Coronary artery (tissue), 2 donors: ENCODE results near the gene PYM1.
A peak's percentile ranks its signal among the peaks of the same experiment; 100 is the strongest.

Source experiments
- DNase-seq: peaks from one replicate; pipeline ENCODE4 v3.0.0-alpha.2; 2017; ENCODE audit warnings: low spot score
- H3K27ac ChIP-seq, 2 donors: fragments of 200-600 bp; sonication (generic); one replicate each; pipeline ENCODE4 v1.5.1; 2016 to 2019
- H3K4me3 ChIP-seq: fragments of 200-600 bp; sonication (generic); 2 replicates; pipeline ENCODE4 v1.5.1; 2016; ENCODE audit warnings: mild to moderate bottlenecking, moderate library complexity
- CTCF ChIP-seq: fragments of 200-600 bp; sonication (generic); IDR thresholded peaks from one replicate; pipeline ENCODE4 v1.5.1; 2019; ENCODE audit warnings: antibody characterized with exemption

PYM1 gene

GRCh38 chr12:55970775-55971174 is 43.1 kb upstream of the PYM1 start:
- no peak for TF ChIP-seq CTCF
- H3K27ac ChIP-seq = no peak overlapping the region
- no peak for DNase-seq
- no peak overlapping the region for H3K4me3 ChIP-seq

GRCh38 chr12:55969356-55969755 is 41.7 kb upstream of the PYM1 start:
- TF ChIP-seq CTCF = no peak
- H3K4me3 ChIP-seq = no peak overlapping the region
- no peak overlapping the region for H3K27ac ChIP-seq
- no peak for DNase-seq

- no peak for TF ChIP-seq CTCF
- DNase-seq = peak; percentile 95
- Histone ChIP-seq H3K27ac (peak within 1 kb of the TSS; percentile 75 to 86), H3K4me3 (peak within 1 kb of the TSS; percentile 87)
Observed at GRCh38 chr12:55966408-55967281, 39.0 kb upstream of the PYM1 start, which contains the start of gene CDK2. Gene CDK2 (plus strand): TSS chr12:55966830. CDS start chr12:55967009, 179 bp downstream.

- TF ChIP-seq CTCF = no peak
- H3K27ac ChIP-seq = peak within 1 kb of the TSS; percentile 75 to 86
- DNase-seq = no peak
- peak within 1 kb of the TSS; percentile 87 for H3K4me3 ChIP-seq
Observed at GRCh38 chr12:55965941-55966407, 38.3 kb upstream of the PYM1 start, which contains the start of gene PMEL. Gene PMEL (minus strand): TSS chr12:55966042. CDS start chr12:55966011, 31 bp downstream.

- H3K27ac ChIP-seq = no peak overlapping the region
Observed at GRCh38 chr12:55965240-55965639, 37.5 kb upstream of the PYM1 start.

GRCh38 chr12:55963760-55964159 is 36.1 kb upstream of the PYM1 start:
- no peak for DNase-seq
- no peak for TF ChIP-seq CTCF
- Histone ChIP-seq H3K4me3 (no peak overlapping the region), H3K27ac (no peak overlapping the region)

More at GRCh38 chr12:55965240-55965639, 37.5 kb upstream of the PYM1 start:
- no peak overlapping the region for H3K4me3 ChIP-seq
- DNase-seq = no peak
- no peak for TF ChIP-seq CTCF
